Prostate gland (tissue), 2 donors: ENCODE measurements around the gene DHX35. TPM values are rescaled to one million over a fixed set of nuclear protein-coding genes. Genes with fewer than 3 reads are reported as not detected.

ENCODE experiments used
- DNase-seq: peaks from one replicate; pipeline ENCODE4 v3.0.0-alpha.2; 2019; ENCODE audit warnings: low spot score
- H3K27ac ChIP-seq, 2 donors: fragments of 200-600 bp; sonication (generic); 2 replicates each; pipeline ENCODE4 v1.5.1; 2017 to 2019
- H3K27me3 ChIP-seq: fragments of 200-600 bp; sonication (generic); replicated peaks from 2 replicates; pipeline ENCODE4 v1.5.1; 2019; ENCODE audit not compliant: insufficient read depth
- H3K36me3 ChIP-seq, 2 donors: fragments of 200-600 bp; sonication (generic); 1 replicate in 1 of 2; 2 replicates in 1 of 2; pipeline versions ENCODE4 v1.5.1 to v1.8.1; 2017 to 2019
- H3K4me1 ChIP-seq: fragments of 200-600 bp; sonication (generic); replicated peaks from 2 replicates; pipeline ENCODE4 v1.5.1; 2019
- H3K4me3 ChIP-seq, 2 donors: fragments of 200-600 bp; sonication (generic); 2 replicates each; pipeline ENCODE4 v1.5.1; 2017 to 2019
- H3K9me3 ChIP-seq: fragments of 200-600 bp; sonication (generic); 2 replicates; pipeline ENCODE4 v1.5.1; 2017
- CTCF ChIP-seq, 4 experiments: fragments of 200-600 bp in 2 of 4; fragments of 450-650 bp in 2 of 4; sonication (generic) in 2 of 4; IDR thresholded peaks; 1 replicate in 3 of 4; 2 replicates in 1 of 4; pipeline ENCODE4 v1.5.1; 2016 to 2019; ENCODE audit warnings: antibody characterized with exemption in 4 of 4, mild to moderate bottlenecking in 2 of 4, moderate library complexity in 2 of 4
- POLR2A ChIP-seq: fragments of 450-650 bp; IDR thresholded peaks from one replicate; pipeline ENCODE4 v1.6.1; 2016; ENCODE audit warnings: antibody characterized with exemption, mild to moderate bottlenecking
- POLR2AphosphoS5 ChIP-seq: sonication (generic); formaldehyde crosslinking; IDR thresholded peaks from one replicate; pipeline ENCODE4 v1.6.1; 2017; ENCODE audit warnings: antibody characterized with exemption
- WGBS: methylation state at CpG from one replicate; pipeline ENCODE4 v1.1.5; 2018; 5-methylcytosine and 5-hydroxymethylcytosine counted together
- intact Hi-C: fragments of 100-400 bp; cut with DNase I; formaldehyde crosslinking; loops from one replicate; pipeline ENCODE4 v1.14.2; 2022
- total RNA-seq, 2 donors: library from RNA; depleted of rRNA; stranded (reverse); fragments of >200 nt; gene quantifications; one replicate each; pipeline ENCODE4 v1.1.0, GENCODE V29; 2016

The DHX35 gene
- total RNA-seq, 2 donors from 2014 or later: 12.8 to 15.6 TPM

DNA sequence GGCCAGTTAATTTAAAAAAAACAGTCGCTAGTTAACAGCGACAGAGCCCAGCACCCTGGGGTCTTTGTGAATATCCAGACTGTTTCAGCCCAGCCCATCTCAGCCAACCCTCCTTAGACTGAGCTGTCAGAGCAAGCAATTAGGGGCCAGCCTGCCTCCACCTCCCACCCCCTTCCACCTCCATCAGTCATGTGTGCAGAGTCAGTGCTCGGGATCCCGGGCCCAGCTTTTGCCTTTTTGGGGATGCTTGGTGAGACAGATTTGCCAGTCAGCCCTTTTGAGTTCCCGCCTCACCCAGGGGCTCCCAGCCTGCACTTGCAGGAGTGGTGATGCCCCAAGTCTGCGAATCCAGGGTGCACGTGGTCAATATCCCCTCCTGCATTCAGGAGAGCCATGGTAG lies 42.5 kb upstream of the DHX35 start:
- WGBS: 85% methylated on average over 7 of the region's 7 CpGs
- Histone ChIP-seq H3K27ac (no peak overlapping the region), H3K4me3 (no peak overlapping the region), H3K9me3 (no peaks in the 10 kb centered on the region), H3K27me3 (no peaks in the 10 kb centered on the region), H3K4me1 (no peaks in the 10 kb centered on the region), H3K36me3 (no peaks in the 10 kb centered on the region)
- no peak for DNase-seq
- intact Hi-C loops: no loop called here
- TF ChIP-seq CTCF (IDR thresholded peaks at IDR 0.05): no peak
- no peak for TF ChIP-seq POLR2AphosphoS5
- TF ChIP-seq POLR2A: no peak

DNA sequence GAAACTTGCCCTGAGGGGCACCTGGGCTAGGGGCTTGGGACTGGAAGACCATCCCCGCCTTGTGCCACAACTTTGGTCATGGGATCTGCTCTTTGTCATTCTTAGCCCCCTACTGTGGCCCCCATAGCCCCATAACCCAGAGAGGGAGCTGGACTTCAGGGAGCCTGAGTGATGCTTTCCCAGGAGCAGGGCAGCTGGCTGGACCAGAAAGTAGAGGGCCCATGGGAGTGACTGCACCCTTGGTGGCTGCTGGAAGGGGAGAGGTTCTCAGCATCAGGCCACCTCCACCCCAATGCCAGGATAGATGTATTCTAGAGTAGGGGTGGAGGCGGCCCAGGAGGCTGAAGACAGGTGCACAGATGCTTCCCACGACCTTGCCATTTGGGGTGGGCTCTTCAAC lies 41.7 kb upstream of the DHX35 start:
- Histone ChIP-seq H3K4me1 (no peaks in the 10 kb centered on the region), H3K4me3 (no peak overlapping the region), H3K27me3 (no peaks in the 10 kb centered on the region), H3K27ac (no peak overlapping the region), H3K9me3 (no peaks in the 10 kb centered on the region), H3K36me3 (no peaks in the 10 kb centered on the region)
- intact Hi-C loops: no loop called here
- 79% methylated on average over 3 of the region's 3 CpGs for WGBS
- DNase-seq: no peak
- TF ChIP-seq CTCF (IDR thresholded peaks at IDR 0.05): no peak
- TF ChIP-seq POLR2AphosphoS5: no peak

- no peak for DNase-seq
- Histone ChIP-seq H3K36me3 (no peaks in the 10 kb centered on the region), H3K9me3 (no peaks in the 10 kb centered on the region), H3K27me3 (no peaks in the 10 kb centered on the region), H3K27ac (no peak overlapping the region), H3K4me1 (no peaks in the 10 kb centered on the region), H3K4me3 (no peak overlapping the region)
- TF ChIP-seq CTCF (IDR thresholded peaks at IDR 0.05): no peak
- TF ChIP-seq POLR2A: no peak
- no peak for TF ChIP-seq POLR2AphosphoS5
- WGBS: 79% methylated on average over 9 of the region's 9 CpGs
- intact Hi-C loops: no loop called here
Measured at GRCh38 chr20:38920851-38921250, 41.3 kb upstream of the DHX35 start.

GRCh38 chr20:38924718-38925117 lies 37.4 kb upstream of the DHX35 start:
- H3K4me3 ChIP-seq: no peak overlapping the region
- TF ChIP-seq POLR2AphosphoS5 (no peak), POLR2A (no peak), CTCF (IDR thresholded peaks at IDR 0.05) (no peak)
- no peak for DNase-seq
- no peaks in the 10 kb centered on the region for H3K9me3 ChIP-seq
- H3K27ac ChIP-seq: no peak overlapping the region
- WGBS: 94% methylated on average over 2 of the region's 2 CpGs
- no peaks in the 10 kb centered on the region for H3K27me3 ChIP-seq
- intact Hi-C loops: loop anchor here (5.0 kb wide), 1 partner anchor 38 kb away; the partner anchor contains the start of gene DHX35
- peaks cover 8% of the 10 kb centered on the region for H3K4me1 ChIP-seq
- H3K36me3 ChIP-seq: no peaks in the 10 kb centered on the region

- peak within 1 kb of the TSS; percentile 48 to 49 for H3K4me3 ChIP-seq
- under 1% methylated on average over 50 of the region's 95 CpGs for WGBS
- intact Hi-C loops: loop anchor here (2.0 to 5.0 kb wide), 2 partner anchors 36 to 120 kb away; partner anchors contain the start of gene DHX35
- no peak within 1 kb of the TSS for H3K27ac ChIP-seq
- H3K9me3 ChIP-seq: no peaks in the 10 kb centered on the region
- H3K36me3 ChIP-seq: no peaks in the 10 kb centered on the region
- H3K4me1 ChIP-seq: peaks cover 8% of the 10 kb centered on the region
- peak; percentile 89 for DNase-seq
- peak; percentile 90 for TF ChIP-seq POLR2AphosphoS5
- peak; percentile 87 for TF ChIP-seq POLR2A
- TF ChIP-seq CTCF (IDR thresholded peaks at IDR 0.05): peak in 2 of 4 experiments; percentile 1 to 92
- H3K27me3 ChIP-seq: no peaks in the 10 kb centered on the region
Measured at GRCh38 chr20:38926142-38926933, 35.8 kb upstream of the DHX35 start, which contains the start of gene FAM83D. Gene FAM83D, plus strand, starts transcription at chr20:38926417. Its CDS starts 26 bp downstream, at chr20:38926443.
